H1 (cell line): ENCODE measurements around the gene KLF13.

Experiments used
- POLR2A ChIP-seq, 2 experiments: IDR thresholded peaks; 1 replicate in 1 of 2; 2 replicates in 1 of 2; pipeline ENCODE4 v1.6.1; 2011; ENCODE audit warnings: low read depth in 2 of 2, low read length in 2 of 2, mild to moderate bottlenecking in 2 of 2; ENCODE audit errors: control extremely low read depth in 1 of 2
- POLR2AphosphoS5 ChIP-seq: IDR thresholded peaks from 2 replicates; pipeline ENCODE4 v1.6.1; 2011; ENCODE audit warnings: low read depth, low read length
- SUZ12 ChIP-seq: fragments of 200-600 bp; sonication (generic); IDR thresholded peaks from 2 replicates; pipeline ENCODE4 v1.6.1; 2012; ENCODE audit warnings: mild to moderate bottlenecking, inconsistent platforms, low read length, moderate library complexity, mixed read lengths
- TF ChIP-seq, protein P1 (sequence below), 3 experiments: IDR thresholded peaks; 1 replicate in 2 of 3; 2 replicates in 1 of 3; pipeline versions ENCODE4 v1.5.1 to v1.6.1; 2011; ENCODE audit warnings: low read length in 3 of 3, mild to moderate bottlenecking in 3 of 3, inconsistent platforms in 2 of 3, low read depth in 1 of 3, moderate library complexity in 1 of 3; ENCODE audit not compliant: insufficient read depth in 1 of 3; ENCODE audit errors: control extremely low read depth in 1 of 3

DNA sequence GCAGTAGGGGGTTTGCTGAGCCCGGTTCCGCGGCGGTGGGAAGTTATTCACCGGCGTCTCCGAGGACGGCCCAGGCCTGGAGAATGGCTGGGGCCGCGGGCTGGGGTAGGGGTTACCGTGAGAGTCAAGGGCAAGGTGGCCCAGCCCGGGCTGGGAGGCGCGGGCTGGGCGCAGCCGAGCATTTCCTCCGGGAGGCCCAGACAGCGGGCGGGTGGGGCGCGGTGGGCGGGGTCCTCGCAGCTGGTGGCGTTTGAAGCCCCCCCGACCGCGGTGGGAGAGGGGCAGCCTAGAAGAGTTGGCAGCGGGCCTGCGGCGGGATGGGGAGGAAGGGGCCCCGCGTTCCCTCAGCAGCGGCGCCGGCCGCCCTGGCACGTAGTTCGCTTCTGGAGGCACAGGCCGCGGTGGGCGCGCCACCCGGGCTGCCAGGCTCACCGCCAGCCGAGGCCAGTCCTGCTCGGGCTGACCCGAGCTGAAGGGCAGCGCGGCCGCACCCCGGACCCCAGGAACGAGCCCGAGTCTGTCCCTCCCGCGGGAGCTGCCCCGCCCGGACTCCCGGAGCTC, 960 bp upstream of the KLF13 start:
- TF ChIP-seq, protein P1, sequence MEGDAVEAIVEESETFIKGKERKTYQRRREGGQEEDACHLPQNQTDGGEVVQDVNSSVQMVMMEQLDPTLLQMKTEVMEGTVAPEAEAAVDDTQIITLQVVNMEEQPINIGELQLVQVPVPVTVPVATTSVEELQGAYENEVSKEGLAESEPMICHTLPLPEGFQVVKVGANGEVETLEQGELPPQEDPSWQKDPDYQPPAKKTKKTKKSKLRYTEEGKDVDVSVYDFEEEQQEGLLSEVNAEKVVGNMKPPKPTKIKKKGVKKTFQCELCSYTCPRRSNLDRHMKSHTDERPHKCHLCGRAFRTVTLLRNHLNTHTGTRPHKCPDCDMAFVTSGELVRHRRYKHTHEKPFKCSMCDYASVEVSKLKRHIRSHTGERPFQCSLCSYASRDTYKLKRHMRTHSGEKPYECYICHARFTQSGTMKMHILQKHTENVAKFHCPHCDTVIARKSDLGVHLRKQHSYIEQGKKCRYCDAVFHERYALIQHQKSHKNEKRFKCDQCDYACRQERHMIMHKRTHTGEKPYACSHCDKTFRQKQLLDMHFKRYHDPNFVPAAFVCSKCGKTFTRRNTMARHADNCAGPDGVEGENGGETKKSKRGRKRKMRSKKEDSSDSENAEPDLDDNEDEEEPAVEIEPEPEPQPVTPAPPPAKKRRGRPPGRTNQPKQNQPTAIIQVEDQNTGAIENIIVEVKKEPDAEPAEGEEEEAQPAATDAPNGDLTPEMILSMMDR (IDR thresholded peaks at IDR 0.05; ENCODE audit: control extremely low read depth in 1 of 3, insufficient read depth in 1 of 3, low read depth in 1 of 3, low read length in 3 of 3): no peak
- no peak for TF ChIP-seq POLR2A (IDR thresholded peaks at IDR 0.05; ENCODE audit: control extremely low read depth in 1 of 2, low read depth in 2 of 2, low read length in 2 of 2)
- no peak for TF ChIP-seq SUZ12
- no peak for TF ChIP-seq POLR2AphosphoS5
